ENCODE data around the gene PLA2G2E.
"Not testable (repeated sequence)": the region's sequence is repeated elsewhere in the genome, so short reads cannot be mapped to it uniquely, and the experiment has no call there.

The PLA2G2E gene

GRCh38 chr1:19932866-19933265 is 9.4 kb upstream of the PLA2G2E start:
- DNase-seq (ENCODE audit: low read depth), result no peak

GRCh38 chr1:19927130-19927421 is 3.7 kb upstream of the PLA2G2E start:
- DNase-seq (ENCODE audit: low read depth), result not testable (repeated sequence)

GRCh38 chr1:19926296-19927129 is 3.1 kb upstream of the PLA2G2E start:
- DNase-seq (ENCODE audit: low read depth), result no peak

- DNase-seq (ENCODE audit: low read depth), result no peak
Measured at GRCh38 chr1:19925342-19926070, 2.1 kb upstream of the PLA2G2E start.

GRCh38 chr1:19923953-19924346 is 533 bp upstream of the PLA2G2E start:
- no peak for DNase-seq (ENCODE audit: low read depth)

- no peak for DNase-seq (ENCODE audit: low read depth)
Measured at GRCh38 chr1:19922015-19922688, 1.3 kb downstream of the PLA2G2E start.

GRCh38 chr1:19921310-19921709 is 2.1 kb downstream of the PLA2G2E start:
- no peak for DNase-seq (ENCODE audit: low read depth)

- DNase-seq (ENCODE audit: low read depth), result no peak
Measured at GRCh38 chr1:19920132-19920710, 3.2 kb downstream of the PLA2G2E start.

GRCh38 chr1:19918057-19918456 is 5.4 kb downstream of the PLA2G2E start:
- DNase-seq (ENCODE audit: low read depth), result peak; percentile 53

- no peak for DNase-seq (ENCODE audit: low read depth)
Measured at GRCh38 chr1:19910650-19911049, 12.8 kb downstream of the PLA2G2E start.

GRCh38 chr1:19909971-19910370 is 13.4 kb downstream of the PLA2G2E start:
- DNase-seq (ENCODE audit: low read depth), result no peak

GRCh38 chr1:19909392-19909791 is 14.0 kb downstream of the PLA2G2E start:
- DNase-seq (ENCODE audit: low read depth), result no peak

- no peak for DNase-seq (ENCODE audit: low read depth)
Measured at GRCh38 chr1:19907456-19907855, 16.0 kb downstream of the PLA2G2E start.

- DNase-seq (ENCODE audit: low read depth), result no peak
Measured at GRCh38 chr1:19903621-19904020, 19.8 kb downstream of the PLA2G2E start.

GRCh38 chr1:19901653-19902052 is 21.8 kb downstream of the PLA2G2E start:
- no peak for DNase-seq (ENCODE audit: low read depth)

GRCh38 chr1:19894218-19894617 is 29.2 kb downstream of the PLA2G2E start:
- DNase-seq (ENCODE audit: low read depth), result no peak

- DNase-seq (ENCODE audit: low read depth), result no peak
Measured at GRCh38 chr1:19893687-19894086, 29.7 kb downstream of the PLA2G2E start.

- DNase-seq (ENCODE audit: low read depth), result no peak
Measured at GRCh38 chr1:19892628-19893168, 30.7 kb downstream of the PLA2G2E start.

- DNase-seq (ENCODE audit: low read depth), result no peak
Measured at GRCh38 chr1:19892129-19892528, 31.3 kb downstream of the PLA2G2E start.

GRCh38 chr1:19889656-19890055 is 33.8 kb downstream of the PLA2G2E start:
- DNase-seq (ENCODE audit: low read depth), result no peak

GRCh38 chr1:19888112-19888511 is 35.3 kb downstream of the PLA2G2E start:
- no peak for DNase-seq (ENCODE audit: low read depth)

GRCh38 chr1:19885821-19886220 is 37.6 kb downstream of the PLA2G2E start:
- DNase-seq (ENCODE audit: low read depth), result no peak
